WTC11 (cell line): ENCODE measurements around the gene FANCC. TPM values are rescaled to one million over a fixed set of nuclear protein-coding genes. Genes with fewer than 3 reads are reported as not detected.
A peak's percentile ranks its signal among the peaks of the same experiment; 100 is the strongest.

Source experiments
- ATAC-seq: fragments of 200-7000 bp; cut with Tn5 transposase; 2 replicates; pipeline ENCODE4 v1.10.0; 2021; ENCODE audit warnings: mild to moderate bottlenecking, moderate library complexity
- CTCF ChIA-PET: fragments of 300-600 bp; sonication (Branson Sonifier 250); formaldehyde crosslinking; loops from one replicate; lab custom pipeline; 2021; ENCODE audit warnings: antibody characterized with exemption; lab: Charles Lee
- POLR2A ChIA-PET: fragments of 350-600 bp; sonication (Branson Sonifier 250); formaldehyde crosslinking; loops from one replicate; lab custom pipeline; 2021; ENCODE audit warnings: antibody characterized with exemption; lab: Charles Lee
- DNase-seq: peaks from one replicate; pipeline ENCODE4 v3.0.0; 2021; ENCODE audit warnings: low spot score
- H3K27ac Mint-ChIP-seq: 2 replicates; pipeline ENCODE4 v1.8.0; 2021; ENCODE audit warnings: mixed read lengths
- H3K27me3 Mint-ChIP-seq: 2 replicates; pipeline ENCODE4 v1.8.0; 2021; ENCODE audit warnings: low read depth, mild to moderate bottlenecking, moderate library complexity, mixed read lengths
- H3K36me3 Mint-ChIP-seq: 2 replicates; pipeline ENCODE4 v1.8.0; 2021; ENCODE audit warnings: mixed read lengths
- H3K4me1 Mint-ChIP-seq: 2 replicates; pipeline ENCODE4 v1.8.0; 2022; ENCODE audit warnings: mixed read lengths
- H3K4me3 Mint-ChIP-seq: 2 replicates; pipeline ENCODE4 v1.8.0; 2021; ENCODE audit warnings: mild to moderate bottlenecking, moderate library complexity, mixed read lengths
- H3K9me3 Mint-ChIP-seq: 2 replicates; pipeline ENCODE4 v1.8.0; 2021; ENCODE audit warnings: mixed read lengths
- E2F4 ChIP-seq: sonication (generic); formaldehyde crosslinking; IDR thresholded peaks from 2 replicates; pipeline ENCODE4 v1.8.1; 2022; ENCODE audit warnings: low read depth, mild to moderate bottlenecking, moderate library complexity, missing genetic modification reagents, borderline replicate concordance
- FOXP1 ChIP-seq: sonication (generic); formaldehyde crosslinking; IDR thresholded peaks from 2 replicates; pipeline ENCODE4 v1.8.0; 2022; ENCODE audit warnings: missing genetic modification reagents, mild to moderate bottlenecking, moderate library complexity, borderline replicate concordance
- FOXP4 ChIP-seq: sonication (generic); formaldehyde crosslinking; IDR thresholded peaks from 2 replicates; pipeline ENCODE4 v1.8.0; 2022; ENCODE audit warnings: mild to moderate bottlenecking, missing genetic modification reagents
- GTF2I ChIP-seq: fragments of 250-450 bp; sonication (Bioruptor Pico); conservative IDR thresholded peaks from 2 replicates; pipeline ENCODE4 v1.4.0; 2021; ENCODE audit warnings: mild to moderate bottlenecking
- IRF2 ChIP-seq: sonication (generic); formaldehyde crosslinking; IDR thresholded peaks from 2 replicates; pipeline ENCODE4 v1.8.0; 2022; ENCODE audit warnings: low read depth, missing genetic modification reagents, borderline replicate concordance
- JAZF1 ChIP-seq: fragments of 250-450 bp; sonication (Bioruptor Pico); IDR thresholded peaks from 2 replicates; pipeline ENCODE4 v1.9.0; 2021; ENCODE audit warnings: moderate library complexity, mild to moderate bottlenecking, inconsistent platforms
- MAX ChIP-seq: sonication (generic); formaldehyde crosslinking; IDR thresholded peaks from 2 replicates; pipeline ENCODE4 v1.8.0; 2022; ENCODE audit warnings: mild to moderate bottlenecking, missing genetic modification reagents
- NFE2L1 ChIP-seq: sonication (generic); formaldehyde crosslinking; IDR thresholded peaks from 2 replicates; pipeline ENCODE4 v1.8.1; 2023; ENCODE audit warnings: missing genetic modification reagents
- NFYB ChIP-seq: sonication (generic); formaldehyde crosslinking; conservative IDR thresholded peaks from 2 replicates; pipeline ENCODE4 v1.8.0; 2022; ENCODE audit warnings: low read depth, missing genetic modification reagents
- NR1H2 ChIP-seq: sonication (generic); formaldehyde crosslinking; IDR thresholded peaks from 2 replicates; pipeline ENCODE4 v1.9.0; 2021; ENCODE audit warnings: mild to moderate bottlenecking, moderate library complexity, missing genetic modification reagents
- NR2C2 ChIP-seq: sonication (generic); formaldehyde crosslinking; IDR thresholded peaks from 2 replicates; pipeline ENCODE4 v1.8.0; 2022; ENCODE audit warnings: mild to moderate bottlenecking, missing genetic modification reagents
- PRDM15 ChIP-seq: sonication (generic); formaldehyde crosslinking; IDR thresholded peaks from 2 replicates; pipeline ENCODE4 v1.8.0; 2022; ENCODE audit warnings: missing genetic modification reagents
- RELA ChIP-seq: sonication (generic); formaldehyde crosslinking; IDR thresholded peaks from 2 replicates; pipeline ENCODE4 v1.8.1; 2022; ENCODE audit warnings: missing genetic modification reagents, mild to moderate bottlenecking, borderline replicate concordance
- TEAD1 ChIP-seq: sonication (generic); formaldehyde crosslinking; IDR thresholded peaks from 2 replicates; pipeline ENCODE4 v1.8.0; 2022; ENCODE audit warnings: mild to moderate bottlenecking, missing genetic modification reagents
- ZNF512 ChIP-seq: sonication (generic); formaldehyde crosslinking; IDR thresholded peaks from 2 replicates; pipeline ENCODE4 v1.8.1; 2022; ENCODE audit warnings: missing genetic modification reagents, borderline replicate concordance
- ZSCAN18 ChIP-seq: fragments of 250-450 bp; sonication (Bioruptor Pico); IDR thresholded peaks from 2 replicates; pipeline ENCODE4 v2.1.2; 2022; ENCODE audit warnings: mild to moderate bottlenecking, moderate library complexity
- total RNA-seq: library from RNA; stranded (reverse); gene quantifications from 3 replicates; pipeline ENCODE4 v1.2.3, GENCODE V29; 2021

The FANCC gene
- total RNA-seq, 1 experiment from 2014 or later: 10.9 TPM

- no peak for TF ChIP-seq ZNF512 (CRISPR knock-in tag)
- TF ChIP-seq, all 79 proteins: peak for 0
These were observed 242.9 kb downstream of the FANCC start (continued) for GRCh38 chr9:95074632-95075031.

- ChIA-PET CTCF (interaction anchor here (1.0 kb wide), 1 partner anchor 54 kb away, joined by 3 read pairs; no protein-coding TSS in a partner anchor), POLR2A (no interaction called here)
- DNase-seq: no peak
- no peak for ATAC-seq
- Mint-ChIP-seq H3K4me3 (no peak overlapping the region), H3K27me3 (no peaks in the 10 kb centered on the region), H3K9me3 (no peaks in the 10 kb centered on the region), H3K36me3 (no peaks in the 10 kb centered on the region), H3K4me1 (peaks cover 30% of the 10 kb centered on the region), H3K27ac (no peak overlapping the region)
- TF ChIP-seq NFE2L1 (CRISPR knock-in tag): no peak
- no peak for TF ChIP-seq JAZF1
- no peak for TF ChIP-seq TEAD1 (CRISPR knock-in tag)
These were observed 243.6 kb downstream of the FANCC start for GRCh38 chr9:95073918-95074317.

GRCh38 chr9:95073042-95073607, 244.4 kb downstream of the FANCC start:
- no peaks in the 10 kb centered on the region for H3K27me3 Mint-ChIP-seq
- peak; percentile 47 for DNase-seq
- TF ChIP-seq RELA (CRISPR knock-in tag) (no peak), MAX (CRISPR knock-in tag) (peak; percentile 47; the same call in 1 of the 2 replicates), ZSCAN18 (CRISPR knock-in tag) (no peak)
- H3K27ac Mint-ChIP-seq: no peak overlapping the region
- H3K4me1 Mint-ChIP-seq: peaks cover 30% of the 10 kb centered on the region
- ChIA-PET POLR2A (no interaction called here), CTCF (interaction anchor here (0.8 to 2.1 kb wide), 20 partner anchors 11 to 404 kb away, joined by 3 to 18 read pairs (median 4); no protein-coding TSS in a partner anchor)
- H3K9me3 Mint-ChIP-seq: no peaks in the 10 kb centered on the region
- H3K4me3 Mint-ChIP-seq: no peak overlapping the region
- H3K36me3 Mint-ChIP-seq: no peaks in the 10 kb centered on the region
- ATAC-seq: peak; percentile 91

GRCh38 chr9:95071925-95072324, 245.6 kb downstream of the FANCC start:
- H3K36me3 Mint-ChIP-seq: no peaks in the 10 kb centered on the region
- peaks cover 23% of the 10 kb centered on the region for H3K4me1 Mint-ChIP-seq
- POLR2A ChIA-PET: no interaction called here
- no peak overlapping the region for H3K27ac Mint-ChIP-seq
- H3K4me3 Mint-ChIP-seq: no peak overlapping the region
- no peak for DNase-seq
- no peak for ATAC-seq
- no peaks in the 10 kb centered on the region for H3K9me3 Mint-ChIP-seq
- H3K27me3 Mint-ChIP-seq: no peaks in the 10 kb centered on the region
- CTCF ChIA-PET: interaction anchor here (1.0 to 2.1 kb wide), 7 partner anchors 17 to 391 kb away, joined by 3 to 18 read pairs (median 5); no protein-coding TSS in a partner anchor
- TF ChIP-seq GTF2I (no peak), FOXP4 (CRISPR knock-in tag) (no peak), NR2C2 (CRISPR knock-in tag) (no peak), ZNF512 (CRISPR knock-in tag) (no peak), NFYB (CRISPR knock-in tag) (no peak), NR1H2 (no peak), IRF2 (no peak), FOXP1 (CRISPR knock-in tag) (no peak), E2F4 (CRISPR knock-in tag) (no peak), PRDM15 (CRISPR knock-in tag) (no peak)
